ENCODE data around the gene LRRC4C. TPM values are rescaled to one million over a fixed set of nuclear protein-coding genes. Genes with fewer than 3 reads are reported as not detected.

Gene LRRC4C
- polyA plus RNA-seq, 1 experiment: not detected

DNA sequence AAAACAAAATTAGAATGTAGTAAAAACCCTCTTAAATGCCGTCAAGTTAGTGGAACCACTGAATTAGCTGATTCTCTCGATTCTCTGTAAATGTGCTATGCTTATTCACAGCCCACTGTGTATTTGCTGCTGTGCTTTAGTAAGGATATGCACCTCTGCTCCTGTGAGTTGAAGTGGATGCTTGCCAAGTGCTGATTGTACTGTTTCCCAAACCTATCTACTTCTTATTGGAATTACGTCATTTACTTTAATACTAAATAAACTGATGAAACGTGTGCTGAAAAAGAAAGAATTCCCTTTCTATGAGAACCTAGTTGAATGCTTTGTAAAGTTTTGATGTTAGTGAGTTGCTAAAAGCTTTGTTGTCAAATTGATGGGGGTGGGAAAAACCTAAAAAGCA, 158.4 kb downstream of the LRRC4C start:
- TF ChIP-seq, protein P1, sequence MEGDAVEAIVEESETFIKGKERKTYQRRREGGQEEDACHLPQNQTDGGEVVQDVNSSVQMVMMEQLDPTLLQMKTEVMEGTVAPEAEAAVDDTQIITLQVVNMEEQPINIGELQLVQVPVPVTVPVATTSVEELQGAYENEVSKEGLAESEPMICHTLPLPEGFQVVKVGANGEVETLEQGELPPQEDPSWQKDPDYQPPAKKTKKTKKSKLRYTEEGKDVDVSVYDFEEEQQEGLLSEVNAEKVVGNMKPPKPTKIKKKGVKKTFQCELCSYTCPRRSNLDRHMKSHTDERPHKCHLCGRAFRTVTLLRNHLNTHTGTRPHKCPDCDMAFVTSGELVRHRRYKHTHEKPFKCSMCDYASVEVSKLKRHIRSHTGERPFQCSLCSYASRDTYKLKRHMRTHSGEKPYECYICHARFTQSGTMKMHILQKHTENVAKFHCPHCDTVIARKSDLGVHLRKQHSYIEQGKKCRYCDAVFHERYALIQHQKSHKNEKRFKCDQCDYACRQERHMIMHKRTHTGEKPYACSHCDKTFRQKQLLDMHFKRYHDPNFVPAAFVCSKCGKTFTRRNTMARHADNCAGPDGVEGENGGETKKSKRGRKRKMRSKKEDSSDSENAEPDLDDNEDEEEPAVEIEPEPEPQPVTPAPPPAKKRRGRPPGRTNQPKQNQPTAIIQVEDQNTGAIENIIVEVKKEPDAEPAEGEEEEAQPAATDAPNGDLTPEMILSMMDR (IDR thresholded peaks at IDR 0.05; ENCODE audit: insufficient read depth, low read depth, low read length): no peak
- ChIA-PET CTCF (no interaction called here), POLR2A (no interaction called here)
- Histone ChIP-seq H3K27me3 (ENCODE audit: control insufficient read depth, insufficient read depth, low read length) (no peaks in the 10 kb centered on the region), H3K36me3 (ENCODE audit: control insufficient read depth, insufficient read depth, low read length) (no peaks in the 10 kb centered on the region), H3K4me3 (ENCODE audit: low read depth, low read length) (no peak overlapping the region)
- no peak for DNase-seq (ENCODE audit: low read depth)

DNA sequence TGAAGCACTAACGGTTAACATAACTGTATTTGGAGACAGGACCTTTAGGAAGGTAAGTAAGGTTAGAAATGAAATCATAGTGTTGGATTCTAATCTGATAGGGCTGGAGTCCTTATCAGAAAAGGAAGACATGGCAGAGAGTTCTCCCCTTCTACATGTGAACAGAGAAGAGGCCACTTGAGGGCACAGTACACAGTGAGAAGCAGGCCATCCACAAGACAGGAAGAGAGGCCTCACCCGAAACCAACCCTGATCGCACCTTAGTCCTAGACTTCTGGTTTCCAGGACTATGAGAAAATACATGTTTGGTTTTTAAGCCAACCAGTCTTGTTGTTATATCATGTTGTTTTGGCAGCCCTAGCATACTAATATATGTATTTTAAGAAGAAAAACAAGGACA, 170.0 kb downstream of the LRRC4C start:
- DNase-seq (ENCODE audit: low read depth): no peak
- no peaks in the 10 kb centered on the region for H3K36me3 ChIP-seq (ENCODE audit: control insufficient read depth, insufficient read depth, low read length)
- ChIA-PET CTCF (no interaction called here), POLR2A (no interaction called here)
- TF ChIP-seq, protein P1 (IDR thresholded peaks at IDR 0.05; ENCODE audit: insufficient read depth, low read depth, low read length): no peak
- no peaks in the 10 kb centered on the region for H3K27me3 ChIP-seq (ENCODE audit: control insufficient read depth, insufficient read depth, low read length)
- H3K4me3 ChIP-seq (ENCODE audit: low read depth, low read length): no peak overlapping the region

DNA sequence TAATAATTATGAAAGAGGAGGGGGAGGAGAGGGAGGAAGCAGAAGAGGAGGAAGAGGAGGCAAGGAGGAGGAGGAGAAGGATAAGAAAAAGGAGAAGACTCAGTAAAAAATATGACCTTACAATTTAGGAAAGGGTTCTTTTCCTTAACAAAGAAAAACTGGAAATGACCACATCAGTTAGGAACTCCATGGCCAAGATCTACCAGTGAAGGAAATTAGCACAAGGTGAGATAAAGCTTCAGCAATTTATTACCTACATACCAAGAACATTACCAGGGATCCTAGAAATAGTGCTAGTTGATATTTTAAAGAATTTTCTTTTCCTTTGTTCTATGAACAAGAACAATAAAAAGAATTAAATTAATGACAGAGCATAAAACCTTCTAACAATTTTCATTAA, 172.7 kb downstream of the LRRC4C start:
- Histone ChIP-seq H3K36me3 (ENCODE audit: control insufficient read depth, insufficient read depth, low read length) (no peaks in the 10 kb centered on the region), H3K4me3 (ENCODE audit: low read depth, low read length) (no peak overlapping the region), H3K27me3 (ENCODE audit: control insufficient read depth, insufficient read depth, low read length) (no peaks in the 10 kb centered on the region)
- TF ChIP-seq, protein P1 (IDR thresholded peaks at IDR 0.05; ENCODE audit: insufficient read depth, low read depth, low read length): no peak
- DNase-seq (ENCODE audit: low read depth): no peak
- POLR2A ChIA-PET: no interaction called here
- CTCF ChIA-PET: no interaction called here

DNA sequence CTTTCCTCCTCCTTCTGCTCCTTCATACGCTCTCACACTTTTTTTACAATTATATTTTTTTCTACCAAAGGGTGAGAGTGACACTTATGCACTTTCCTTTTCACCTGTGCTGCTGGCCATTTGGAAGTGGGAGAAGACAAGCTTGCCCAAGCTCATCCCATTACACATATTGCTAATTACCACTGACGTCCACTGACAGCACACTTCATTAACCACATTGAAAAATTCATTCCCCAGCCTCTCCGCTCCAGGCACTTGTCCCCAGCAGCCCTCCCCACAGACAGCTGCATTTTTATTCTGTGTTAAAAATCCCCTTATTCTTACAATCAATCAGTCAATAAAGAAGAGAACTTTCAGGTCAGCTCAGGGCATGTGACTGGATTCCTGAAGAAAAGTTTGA, 175.1 kb downstream of the LRRC4C start:
- ChIA-PET CTCF (no interaction called here), POLR2A (no interaction called here)
- no peaks in the 10 kb centered on the region for H3K36me3 ChIP-seq (ENCODE audit: control insufficient read depth, insufficient read depth, low read length)
- TF ChIP-seq, protein P1 (IDR thresholded peaks at IDR 0.05; ENCODE audit: insufficient read depth, low read depth, low read length): no peak
- no peak overlapping the region for H3K4me3 ChIP-seq (ENCODE audit: low read depth, low read length)
- no peak for DNase-seq (ENCODE audit: low read depth)
- H3K27me3 ChIP-seq (ENCODE audit: control insufficient read depth, insufficient read depth, low read length): no peaks in the 10 kb centered on the region

DNA sequence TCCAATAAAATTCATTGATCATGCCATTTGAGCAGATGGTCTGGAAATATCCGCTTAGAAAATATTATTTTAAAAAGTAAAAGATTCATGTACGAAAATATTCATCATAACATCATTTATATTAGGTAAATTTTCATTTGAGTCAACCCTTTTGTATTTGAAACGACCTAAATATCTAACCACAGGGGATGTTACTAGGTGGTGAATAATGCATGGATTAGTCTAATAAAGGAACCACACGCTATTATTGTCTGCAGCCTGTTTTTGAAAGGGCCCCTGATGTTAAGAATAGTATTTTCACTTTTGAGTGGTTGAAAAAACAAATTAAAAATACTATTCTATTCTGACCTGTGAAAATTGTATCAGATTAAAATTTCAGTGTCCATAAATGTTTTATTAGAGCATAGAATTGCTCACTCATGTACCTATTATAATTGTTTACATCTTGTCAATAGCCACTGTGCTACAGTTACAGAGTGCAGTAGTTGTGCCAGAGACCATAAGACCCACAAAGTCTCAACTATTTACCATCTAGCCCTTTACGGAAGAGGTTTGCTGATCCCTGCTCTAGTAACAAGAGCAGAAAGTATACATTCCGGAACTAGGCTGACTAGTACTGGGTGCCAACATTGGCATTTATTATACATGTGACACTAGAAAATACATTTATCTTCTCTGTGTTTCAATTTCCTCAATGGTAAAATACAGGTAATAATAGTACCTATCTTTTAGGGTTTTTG, 176.1 kb downstream of the LRRC4C start:
- H3K27me3 ChIP-seq (ENCODE audit: control insufficient read depth, insufficient read depth, low read length): no peaks in the 10 kb centered on the region
- ChIA-PET POLR2A (no interaction called here), CTCF (no interaction called here)
- DNase-seq (ENCODE audit: low read depth): no peak
- H3K36me3 ChIP-seq (ENCODE audit: control insufficient read depth, insufficient read depth, low read length): no peaks in the 10 kb centered on the region
- H3K4me3 ChIP-seq (ENCODE audit: low read depth, low read length): no peak overlapping the region
- TF ChIP-seq, protein P1 (IDR thresholded peaks at IDR 0.05; ENCODE audit: insufficient read depth, low read depth, low read length): no peak

Measured in BJ (cell line).